ENCODE measurements around the gene RALA.

The RALA gene

DNA sequence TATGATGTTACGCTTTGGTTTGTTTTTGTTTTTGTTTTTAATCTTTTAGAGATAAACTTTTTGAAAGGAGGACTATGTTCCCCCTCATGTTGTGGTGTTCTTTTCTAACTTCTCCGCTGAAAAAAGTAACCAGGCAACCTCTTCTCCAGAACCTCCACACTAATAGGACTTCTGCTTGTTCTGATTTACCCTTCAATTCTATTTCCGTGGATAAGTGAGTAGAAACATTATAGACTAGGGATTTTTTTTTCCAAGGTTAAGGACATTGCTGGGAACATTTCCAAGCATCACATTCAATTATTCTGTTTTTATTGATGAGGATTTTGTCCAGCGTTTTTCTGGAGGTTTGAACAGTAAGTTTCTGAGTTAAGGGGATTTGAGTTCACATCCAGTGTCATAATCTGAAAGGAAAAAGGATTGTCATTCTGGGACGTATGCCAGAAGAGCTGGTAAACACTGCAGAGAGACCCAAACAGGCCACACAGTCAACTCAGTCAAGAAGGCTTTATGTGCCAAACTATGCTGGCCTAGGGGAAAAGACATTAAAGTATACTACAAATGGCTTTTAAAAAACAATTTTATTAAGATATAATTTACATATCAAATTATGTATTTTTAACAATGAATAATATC, 28.3 kb upstream of the RALA start:
- Histone ChIP-seq H3K4me3 (ENCODE audit: low read depth in 1 of 2, low read length in 2 of 2) (no peak overlapping the region), H3K27ac (ENCODE audit: low read length) (no peak overlapping the region), H3K9me3 (ENCODE audit: control insufficient read depth in 1 of 2, low read length in 2 of 2) (no peaks in the 10 kb centered on the region), H3K36me3 (ENCODE audit: control insufficient read depth in 1 of 2, insufficient read depth in 2 of 2, low read length in 2 of 2) (peaks cover 0 to 4% of the 10 kb centered on the region in 2 donors), H3K27me3 (ENCODE audit: low read depth, low read length) (no peaks in the 10 kb centered on the region), H3K4me1 (ENCODE audit: control insufficient read depth in 1 of 2, insufficient read depth in 2 of 2, low read length in 2 of 2) (no peaks in the 10 kb centered on the region)

- H3K4me3 ChIP-seq (ENCODE audit: low read depth in 1 of 2, low read length in 2 of 2) = no peak overlapping the region
- H3K4me1 ChIP-seq (ENCODE audit: control insufficient read depth in 1 of 2, insufficient read depth in 2 of 2, low read length in 2 of 2) = no peaks in the 10 kb centered on the region
- H3K9me3 ChIP-seq (ENCODE audit: control insufficient read depth in 1 of 2, low read length in 2 of 2) = no peaks in the 10 kb centered on the region
- no peaks in the 10 kb centered on the region for H3K36me3 ChIP-seq (ENCODE audit: control insufficient read depth in 1 of 2, insufficient read depth in 2 of 2, low read length in 2 of 2)
- H3K27me3 ChIP-seq (ENCODE audit: low read depth, low read length) = no peaks in the 10 kb centered on the region
- no peak overlapping the region for H3K27ac ChIP-seq (ENCODE audit: low read length)
Observed at GRCh38 chr7:39602351-39602750, 21.0 kb upstream of the RALA start.

- no peaks in the 10 kb centered on the region for H3K36me3 ChIP-seq (ENCODE audit: control insufficient read depth in 1 of 2, insufficient read depth in 2 of 2, low read length in 2 of 2)
- H3K9me3 ChIP-seq (ENCODE audit: control insufficient read depth in 1 of 2, low read length in 2 of 2) = no peaks in the 10 kb centered on the region
- no peaks in the 10 kb centered on the region for H3K4me1 ChIP-seq (ENCODE audit: control insufficient read depth in 1 of 2, insufficient read depth in 2 of 2, low read length in 2 of 2)
- H3K27ac ChIP-seq (ENCODE audit: low read length) = no peak overlapping the region
- H3K4me3 ChIP-seq (ENCODE audit: low read depth in 1 of 2, low read length in 2 of 2) = no peak overlapping the region
- no peaks in the 10 kb centered on the region for H3K27me3 ChIP-seq (ENCODE audit: low read depth, low read length)
Observed at GRCh38 chr7:39603924-39604323, 19.4 kb upstream of the RALA start.

DNA sequence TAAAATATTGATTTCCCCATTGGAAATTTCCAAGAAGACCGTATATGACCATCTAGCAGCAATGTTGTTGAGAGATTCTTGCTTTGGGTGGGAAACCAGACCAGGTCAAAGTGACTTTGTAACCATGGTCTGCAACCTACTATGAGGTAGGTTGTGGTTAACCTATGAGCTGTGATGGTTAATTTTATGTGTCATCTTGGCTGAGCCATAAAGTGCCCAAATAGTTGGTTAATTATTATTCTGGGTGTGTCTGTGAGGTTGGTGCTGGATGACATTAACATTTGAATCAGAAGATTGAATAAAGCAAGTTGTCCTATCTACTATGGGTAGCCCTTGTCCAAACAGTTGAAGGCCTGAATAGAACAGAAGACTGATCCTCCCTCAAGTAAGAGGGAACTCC, 18.3 kb upstream of the RALA start:
- H3K36me3 ChIP-seq (ENCODE audit: control insufficient read depth in 1 of 2, insufficient read depth in 2 of 2, low read length in 2 of 2) = no peaks in the 10 kb centered on the region
- no peaks in the 10 kb centered on the region for H3K27me3 ChIP-seq (ENCODE audit: low read depth, low read length)
- no peak overlapping the region for H3K4me3 ChIP-seq (ENCODE audit: low read depth in 1 of 2, low read length in 2 of 2)
- no peaks in the 10 kb centered on the region for H3K4me1 ChIP-seq (ENCODE audit: control insufficient read depth in 1 of 2, insufficient read depth in 2 of 2, low read length in 2 of 2)
- H3K9me3 ChIP-seq (ENCODE audit: control insufficient read depth in 1 of 2, low read length in 2 of 2) = no peaks in the 10 kb centered on the region
- H3K27ac ChIP-seq (ENCODE audit: low read length) = no peak overlapping the region

DNA sequence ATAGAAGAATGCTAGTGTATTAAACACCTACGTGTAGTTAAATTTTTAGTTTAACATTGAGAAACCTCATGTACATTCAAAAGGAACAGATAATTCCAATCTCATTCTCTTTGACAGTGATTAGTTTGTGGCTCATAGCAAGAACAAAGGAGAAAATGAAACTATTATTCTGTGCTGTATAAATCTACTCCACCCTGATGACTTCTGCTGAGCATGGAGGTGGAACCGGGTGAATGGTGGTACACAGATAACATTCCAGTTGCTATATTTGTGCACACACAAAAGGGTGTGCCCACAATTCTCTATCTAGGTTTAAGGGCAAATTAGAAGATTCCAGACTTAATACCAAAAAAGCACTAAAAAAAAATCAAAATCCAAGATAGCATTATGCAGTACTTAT, 17.0 kb upstream of the RALA start:
- Histone ChIP-seq H3K4me3 (ENCODE audit: low read depth in 1 of 2, low read length in 2 of 2) (no peak overlapping the region), H3K27me3 (ENCODE audit: low read depth, low read length) (peaks cover 6% of the 10 kb centered on the region), H3K27ac (ENCODE audit: low read length) (no peak overlapping the region), H3K9me3 (ENCODE audit: control insufficient read depth in 1 of 2, low read length in 2 of 2) (no peaks in the 10 kb centered on the region), H3K36me3 (ENCODE audit: control insufficient read depth in 1 of 2, insufficient read depth in 2 of 2, low read length in 2 of 2) (no peaks in the 10 kb centered on the region), H3K4me1 (ENCODE audit: control insufficient read depth in 1 of 2, insufficient read depth in 2 of 2, low read length in 2 of 2) (no peaks in the 10 kb centered on the region)

GRCh38 chr7:39606941-39607340, 16.4 kb upstream of the RALA start:
- Histone ChIP-seq H3K27ac (ENCODE audit: low read length) (no peak overlapping the region), H3K4me1 (ENCODE audit: control insufficient read depth in 1 of 2, insufficient read depth in 2 of 2, low read length in 2 of 2) (no peaks in the 10 kb centered on the region), H3K9me3 (ENCODE audit: control insufficient read depth in 1 of 2, low read length in 2 of 2) (no peaks in the 10 kb centered on the region), H3K27me3 (ENCODE audit: low read depth, low read length) (peaks cover 6% of the 10 kb centered on the region), H3K4me3 (ENCODE audit: low read depth in 1 of 2, low read length in 2 of 2) (no peak overlapping the region), H3K36me3 (ENCODE audit: control insufficient read depth in 1 of 2, insufficient read depth in 2 of 2, low read length in 2 of 2) (no peaks in the 10 kb centered on the region)

DNA sequence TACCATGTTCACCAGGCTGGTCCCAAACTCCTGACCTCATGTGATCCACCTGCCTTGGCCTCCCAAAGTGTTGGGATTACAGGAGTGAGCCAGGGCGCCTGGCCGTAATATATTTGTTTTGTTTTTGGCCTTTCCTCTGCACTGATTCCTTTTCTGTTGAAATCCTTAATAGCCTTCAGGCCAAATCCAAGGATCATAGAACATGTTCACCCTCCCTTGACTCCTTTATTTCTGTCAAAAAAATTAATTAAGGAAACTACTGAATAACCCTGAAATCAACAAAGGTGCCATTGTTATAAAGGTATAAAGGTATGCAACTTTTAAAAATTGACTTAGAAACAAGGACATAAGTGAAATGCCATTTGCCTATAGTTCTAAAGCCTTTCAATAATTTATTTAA, 15.5 kb upstream of the RALA start:
- no peak overlapping the region for H3K4me3 ChIP-seq (ENCODE audit: low read depth in 1 of 2, low read length in 2 of 2)
- peaks cover 6% of the 10 kb centered on the region for H3K27me3 ChIP-seq (ENCODE audit: low read depth, low read length)
- H3K36me3 ChIP-seq (ENCODE audit: control insufficient read depth in 1 of 2, insufficient read depth in 2 of 2, low read length in 2 of 2) = no peaks in the 10 kb centered on the region
- H3K4me1 ChIP-seq (ENCODE audit: control insufficient read depth in 1 of 2, insufficient read depth in 2 of 2, low read length in 2 of 2) = no peaks in the 10 kb centered on the region
- no peak overlapping the region for H3K27ac ChIP-seq (ENCODE audit: low read length)
- H3K9me3 ChIP-seq (ENCODE audit: control insufficient read depth in 1 of 2, low read length in 2 of 2) = no peaks in the 10 kb centered on the region

DNA sequence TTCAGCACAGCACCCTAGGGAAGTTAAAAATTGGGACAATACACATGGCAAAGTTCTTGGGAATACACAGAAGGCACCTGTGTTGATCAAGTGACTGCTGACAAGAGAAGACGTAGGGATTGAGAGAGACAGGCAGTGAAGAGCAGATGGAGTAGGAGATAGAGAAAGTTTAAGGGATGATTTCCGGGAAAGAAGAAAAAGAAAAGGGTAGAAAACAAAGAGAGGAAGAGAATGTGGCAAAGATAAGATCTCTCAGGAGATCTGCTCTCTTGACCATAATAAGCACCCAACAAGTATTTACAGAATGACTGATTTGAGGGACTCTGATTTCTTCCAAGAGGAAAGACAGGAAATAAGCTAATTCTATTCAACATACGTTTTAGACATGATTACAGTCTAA, 15.1 kb upstream of the RALA start:
- Histone ChIP-seq H3K9me3 (ENCODE audit: control insufficient read depth in 1 of 2, low read length in 2 of 2) (no peaks in the 10 kb centered on the region), H3K4me3 (ENCODE audit: low read depth in 1 of 2, low read length in 2 of 2) (no peak overlapping the region), H3K36me3 (ENCODE audit: control insufficient read depth in 1 of 2, insufficient read depth in 2 of 2, low read length in 2 of 2) (no peaks in the 10 kb centered on the region), H3K4me1 (ENCODE audit: control insufficient read depth in 1 of 2, insufficient read depth in 2 of 2, low read length in 2 of 2) (no peaks in the 10 kb centered on the region), H3K27me3 (ENCODE audit: low read depth, low read length) (peaks cover 6% of the 10 kb centered on the region), H3K27ac (ENCODE audit: low read length) (no peak overlapping the region)

GRCh38 chr7:39609113-39609934, 14.0 kb upstream of the RALA start:
- H3K9me3 ChIP-seq (ENCODE audit: control insufficient read depth in 1 of 2, low read length in 2 of 2) = no peaks in the 10 kb centered on the region
- peaks cover 6% of the 10 kb centered on the region for H3K27me3 ChIP-seq (ENCODE audit: low read depth, low read length)
- no peaks in the 10 kb centered on the region for H3K36me3 ChIP-seq (ENCODE audit: control insufficient read depth in 1 of 2, insufficient read depth in 2 of 2, low read length in 2 of 2)
- no peak overlapping the region for H3K27ac ChIP-seq (ENCODE audit: low read length)
- peak overlapping the region in 1 of 2 donors; percentile 46 for H3K4me3 ChIP-seq (ENCODE audit: low read depth in 1 of 2, low read length in 2 of 2)
- no peaks in the 10 kb centered on the region for H3K4me1 ChIP-seq (ENCODE audit: control insufficient read depth in 1 of 2, insufficient read depth in 2 of 2, low read length in 2 of 2)

GRCh38 chr7:39609935-39610263, 13.5 kb upstream of the RALA start:
- H3K27ac ChIP-seq (ENCODE audit: low read length) = no peak overlapping the region
- peak overlapping the region in 1 of 2 donors; percentile 46 for H3K4me3 ChIP-seq (ENCODE audit: low read depth in 1 of 2, low read length in 2 of 2)

GRCh38 chr7:39613577-39613976, 9.8 kb upstream of the RALA start:
- Histone ChIP-seq H3K9me3 (ENCODE audit: control insufficient read depth in 1 of 2, low read length in 2 of 2) (no peaks in the 10 kb centered on the region), H3K4me3 (ENCODE audit: low read depth in 1 of 2, low read length in 2 of 2) (no peak overlapping the region), H3K4me1 (ENCODE audit: control insufficient read depth in 1 of 2, insufficient read depth in 2 of 2, low read length in 2 of 2) (no peaks in the 10 kb centered on the region), H3K36me3 (ENCODE audit: control insufficient read depth in 1 of 2, insufficient read depth in 2 of 2, low read length in 2 of 2) (no peaks in the 10 kb centered on the region), H3K27me3 (ENCODE audit: low read depth, low read length) (peaks cover 10% of the 10 kb centered on the region), H3K27ac (ENCODE audit: low read length) (no peak overlapping the region)

More at GRCh38 chr7:39609935-39610263, 13.5 kb upstream of the RALA start:
- H3K9me3 ChIP-seq (ENCODE audit: control insufficient read depth in 1 of 2, low read length in 2 of 2) = no peaks in the 10 kb centered on the region
- no peaks in the 10 kb centered on the region for H3K36me3 ChIP-seq (ENCODE audit: control insufficient read depth in 1 of 2, insufficient read depth in 2 of 2, low read length in 2 of 2)
- peaks cover 6% of the 10 kb centered on the region for H3K27me3 ChIP-seq (ENCODE audit: low read depth, low read length)
- no peaks in the 10 kb centered on the region for H3K4me1 ChIP-seq (ENCODE audit: control insufficient read depth in 1 of 2, insufficient read depth in 2 of 2, low read length in 2 of 2)

- H3K27me3 ChIP-seq (ENCODE audit: low read depth, low read length) = peaks cover 10% of the 10 kb centered on the region
- no peak overlapping the region for H3K27ac ChIP-seq (ENCODE audit: low read length)
- H3K36me3 ChIP-seq (ENCODE audit: control insufficient read depth in 1 of 2, insufficient read depth in 2 of 2, low read length in 2 of 2) = no peaks in the 10 kb centered on the region
- no peaks in the 10 kb centered on the region for H3K4me1 ChIP-seq (ENCODE audit: control insufficient read depth in 1 of 2, insufficient read depth in 2 of 2, low read length in 2 of 2)
- no peak overlapping the region for H3K4me3 ChIP-seq (ENCODE audit: low read depth in 1 of 2, low read length in 2 of 2)
- H3K9me3 ChIP-seq (ENCODE audit: control insufficient read depth in 1 of 2, low read length in 2 of 2) = no peaks in the 10 kb centered on the region
Observed at GRCh38 chr7:39614299-39614698, 9.1 kb upstream of the RALA start.
